ENCODE data around the gene LAP3. TPM values are rescaled to one million over a fixed set of nuclear protein-coding genes. Genes with fewer than 3 reads are reported as not detected.

LAP3 gene
- total and polyA plus RNA-seq, 7 experiments from 2014 or later, result 25.2 to 142 (median 49.6) TPM

DNA sequence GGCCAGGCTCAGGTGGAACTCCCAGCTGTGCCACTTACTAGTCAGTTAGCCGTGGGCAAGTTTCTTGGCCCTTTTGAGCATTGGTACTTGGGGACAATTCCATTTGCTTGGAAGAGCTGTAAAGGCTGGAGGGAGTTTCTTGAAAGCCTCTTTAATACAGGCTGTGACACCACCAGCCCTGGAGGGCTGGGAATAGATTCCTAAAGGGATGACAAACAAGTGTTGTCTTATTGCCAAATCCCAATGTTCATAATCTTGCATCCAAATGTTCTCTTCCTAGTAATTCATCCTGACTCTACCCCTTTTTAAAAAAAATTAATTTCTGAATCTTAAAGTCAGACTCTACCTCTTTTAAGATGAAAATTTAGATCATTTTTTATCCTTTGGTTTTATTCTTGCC is 22.8 kb downstream of the LAP3 start:
- no peaks in the 10 kb centered on the region for H3K27me3 Mint-ChIP-seq
- no peaks in the 10 kb centered on the region for H3K27me3 ChIP-seq (ENCODE audit: control insufficient read depth in 2 of 2, insufficient read depth in 2 of 2, low read length in 2 of 2)
- POLR2A ChIA-PET, result interaction anchor here (1.1 kb wide), 1 partner anchor 54 kb away, joined by 3 read pairs; no protein-coding TSS in a partner anchor
- intact Hi-C loops (cut with micrococcal nuclease), result no loop called here
- H3K4me3 ChIP-seq (ENCODE audit: low read length), result no peak overlapping the region
- H3K4me3 Mint-ChIP-seq, result no peak overlapping the region
- H3K36me3 ChIP-seq (ENCODE audit: control insufficient read depth in 2 of 3, insufficient read depth in 3 of 3, low read length in 3 of 3), result peaks cover 9 to 63% (median 14%) of the 10 kb centered on the region in 3 experiments
- H3K27ac ChIP-seq (ENCODE audit: low read depth, low read length), result no peak overlapping the region
- DNase-seq, result no peak
- H3K36me3 Mint-ChIP-seq, result peaks cover 9 to 47% (median 11%) of the 10 kb centered on the region in 5 donors
- H3K4me1 ChIP-seq (ENCODE audit: control insufficient read depth in 2 of 2, insufficient read depth in 2 of 2, low read length in 2 of 2), result no peaks in the 10 kb centered on the region
- no peaks in the 10 kb centered on the region for H3K9me3 ChIP-seq (ENCODE audit: control insufficient read depth in 2 of 3, low read length in 3 of 3)
- peak overlapping the region in 1 of 9 donors; percentile 86 for H3K27ac Mint-ChIP-seq
- ATAC-seq, result no peak
- H3K9me3 Mint-ChIP-seq, result no peaks in the 10 kb centered on the region
- CTCF ChIA-PET, result interaction anchor here (0.7 to 1.3 kb wide), 3 partner anchors 10 to 37 kb away, joined by 3 to 4 read pairs (median 3); partner anchors contain the start of gene MED28
- H3K4me1 Mint-ChIP-seq, result peaks cover 0 to 7% (median 0%) of the 10 kb centered on the region in 7 donors

DNA sequence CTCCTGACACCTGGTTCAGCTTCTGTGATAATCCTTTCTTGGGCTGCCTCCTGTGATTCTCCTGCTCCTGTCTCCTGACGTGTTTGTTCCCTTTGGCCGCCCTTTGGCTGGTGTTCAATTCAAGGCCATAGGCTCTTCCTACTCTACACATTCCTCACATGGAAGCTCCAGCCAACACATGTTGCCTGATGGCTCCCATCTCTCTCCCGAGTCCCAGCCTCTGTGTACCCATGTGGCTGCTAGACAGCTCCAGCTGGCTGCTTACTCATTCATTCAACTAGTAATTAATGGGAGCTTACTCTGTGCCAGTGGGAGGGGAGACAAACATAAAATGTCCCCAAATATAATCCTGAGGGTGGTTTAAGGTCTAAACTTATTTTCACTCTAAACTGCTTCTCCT is 28.2 kb downstream of the LAP3 start:
- peaks cover 0 to 1% (median 0%) of the 10 kb centered on the region in 11 donors for H3K9me3 Mint-ChIP-seq
- ATAC-seq, result no peak
- ChIA-PET CTCF (no interaction called here), POLR2A (no interaction called here)
- Histone ChIP-seq H3K9me3 (ENCODE audit: control insufficient read depth in 2 of 3, low read length in 3 of 3) (no peaks in the 10 kb centered on the region), H3K4me3 (ENCODE audit: low read length) (no peak overlapping the region), H3K4me1 (ENCODE audit: control insufficient read depth in 2 of 2, insufficient read depth in 2 of 2, low read length in 2 of 2) (no peaks in the 10 kb centered on the region), H3K27me3 (ENCODE audit: control insufficient read depth in 2 of 2, insufficient read depth in 2 of 2, low read length in 2 of 2) (no peaks in the 10 kb centered on the region), H3K27ac (ENCODE audit: low read depth, low read length) (no peak overlapping the region), H3K36me3 (ENCODE audit: control insufficient read depth in 2 of 3, insufficient read depth in 3 of 3, low read length in 3 of 3) (peaks cover 17 to 47% (median 19%) of the 10 kb centered on the region in 3 experiments)
- no peak for DNase-seq
- no peaks in the 10 kb centered on the region for H3K27me3 Mint-ChIP-seq
- H3K4me3 Mint-ChIP-seq, result no peak overlapping the region
- intact Hi-C loops (cut with micrococcal nuclease), result no loop called here
- peak overlapping the region in 5 of 9 donors; percentile 23 to 59 (median 51) for H3K27ac Mint-ChIP-seq
- H3K4me1 Mint-ChIP-seq, result peaks cover 0 to 4% (median 0%) of the 10 kb centered on the region in 7 donors
- peaks cover 6 to 38% (median 16%) of the 10 kb centered on the region in 5 donors for H3K36me3 Mint-ChIP-seq

DNA sequence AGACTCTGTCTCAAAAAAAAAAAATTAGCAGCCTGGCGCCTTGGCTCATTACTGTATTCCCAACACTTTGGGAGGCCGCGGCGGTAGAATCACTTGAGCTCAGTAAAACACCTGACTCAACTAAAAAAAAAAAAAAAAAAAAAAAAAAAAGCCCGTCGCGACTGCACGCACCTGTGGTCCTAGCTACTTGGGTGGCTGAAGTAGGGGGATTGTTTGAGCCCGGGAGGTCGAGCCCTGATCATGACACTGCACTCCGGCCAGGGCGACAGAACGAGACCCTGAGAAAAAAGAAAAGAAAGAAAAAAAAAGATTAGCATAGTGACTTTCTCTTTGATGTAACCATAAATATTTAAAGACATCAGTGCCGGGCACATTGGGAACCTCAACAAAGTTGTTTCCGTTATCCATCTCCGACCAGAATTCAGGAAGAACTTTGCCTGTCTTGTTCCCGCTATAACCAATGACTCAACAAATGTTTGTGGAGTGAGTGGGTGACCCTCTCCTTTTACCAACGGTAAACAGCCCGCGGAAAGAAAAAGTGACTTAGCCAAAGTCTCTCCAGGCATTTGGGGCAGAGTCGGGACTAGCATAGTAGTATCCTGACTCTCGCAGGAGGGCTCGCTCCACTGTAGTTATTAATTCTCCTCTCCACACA is 36.9 kb downstream of the LAP3 start:
- H3K4me3 ChIP-seq (ENCODE audit: low read length), result peak overlapping the region; percentile 100
- peaks cover 0 to 20% (median 0%) of the 10 kb centered on the region in 3 experiments for H3K36me3 ChIP-seq (ENCODE audit: control insufficient read depth in 2 of 3, insufficient read depth in 3 of 3, low read length in 3 of 3)
- peak; percentile 65 for ATAC-seq
- ChIA-PET POLR2A (interaction anchor here (0.6 to 2.5 kb wide), 14 partner anchors 10 to 1004 kb away, joined by 3 to 17 read pairs (median 4); partner anchors contain the start of genes DCAF16, LAP3 and NCAPG), CTCF (interaction anchor here (0.7 to 1.7 kb wide), 4 partner anchors 14 to 195 kb away, joined by 3 to 4 read pairs (median 3); no protein-coding TSS in a partner anchor)
- Mint-ChIP-seq H3K27me3 (no peaks in the 10 kb centered on the region), H3K36me3 (peaks cover 0 to 13% (median 7%) of the 10 kb centered on the region in 5 donors), H3K4me3 (peak overlapping the region; percentile 86 to 100 (median 96)), H3K9me3 (peaks cover 0 to 5% (median 0%) of the 10 kb centered on the region in 11 donors), H3K27ac (peak overlapping the region; percentile 92 to 99 (median 97)), H3K4me1 (peaks cover 16 to 50% (median 37%) of the 10 kb centered on the region in 7 donors)
- peaks cover 19 to 27% of the 10 kb centered on the region in 2 donors for H3K4me1 ChIP-seq (ENCODE audit: control insufficient read depth in 2 of 2, insufficient read depth in 2 of 2, low read length in 2 of 2)
- H3K27me3 ChIP-seq (ENCODE audit: control insufficient read depth in 2 of 2, insufficient read depth in 2 of 2, low read length in 2 of 2), result no peaks in the 10 kb centered on the region
- DNase-seq, result peak in 3 of 9 donors; percentile 17 to 32 (median 25)
- intact Hi-C loops (cut with micrococcal nuclease), result loop anchor here (1.0 to 10.0 kb wide), 11 partner anchors 17 to 1389 kb away; partner anchors contain the start of genes DCAF16 (in 2 of the 2), LAP3 (in 2 of the 2), NCAPG (in 2 of the 2) and QDPR (in 2 of the 2)
- H3K9me3 ChIP-seq (ENCODE audit: control insufficient read depth in 2 of 3, low read length in 3 of 3), result no peaks in the 10 kb centered on the region
- H3K27ac ChIP-seq (ENCODE audit: low read depth, low read length), result peak overlapping the region; percentile 94

DNA sequence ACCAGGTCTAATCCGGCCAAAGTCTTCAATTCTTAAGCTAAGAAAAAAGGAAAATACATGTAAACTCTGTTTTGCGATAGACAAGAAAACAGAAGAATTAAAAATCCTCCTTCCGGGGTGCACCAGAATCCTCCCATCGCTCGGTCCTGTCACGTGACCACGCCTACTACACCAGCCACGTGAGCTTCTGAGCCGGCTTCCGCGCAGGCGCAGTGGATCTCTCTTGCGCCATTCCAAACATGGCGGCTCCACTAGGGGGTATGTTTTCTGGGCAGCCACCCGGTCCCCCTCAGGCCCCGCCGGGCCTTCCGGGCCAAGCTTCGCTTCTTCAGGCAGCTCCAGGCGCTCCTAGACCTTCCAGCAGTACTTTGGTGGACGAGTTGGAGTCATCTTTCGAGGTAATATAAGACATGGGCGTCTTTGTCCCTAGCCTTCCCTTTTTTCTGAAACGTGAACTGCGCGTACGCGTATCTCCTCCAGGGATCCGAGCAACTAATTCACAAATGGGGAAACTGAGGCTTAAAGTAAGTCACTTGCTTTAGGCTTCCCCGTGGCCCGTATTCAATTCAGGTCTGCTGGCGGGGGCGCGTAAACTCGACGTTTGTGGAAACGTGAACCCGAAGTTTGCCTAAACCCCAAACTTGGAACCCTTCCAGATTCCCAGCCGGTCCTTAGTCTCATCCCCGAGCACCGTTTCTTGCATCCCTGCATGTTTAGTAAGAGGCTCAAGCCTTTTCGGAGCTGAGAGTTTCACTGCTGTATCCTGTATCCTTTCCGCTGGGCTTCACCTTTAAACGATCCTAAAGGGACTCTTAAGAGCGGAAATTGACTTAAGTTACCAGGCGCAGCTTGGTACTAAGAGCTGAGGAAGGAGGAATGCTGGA is 37.7 kb downstream of the LAP3 start, which contains the start of gene MED28:
MED28 (plus strand) TSS at position 226 of the 884 bp plus-strand sequence; CDS start at position 240, 14 bp downstream.
- no peaks in the 10 kb centered on the region for H3K27me3 ChIP-seq (ENCODE audit: control insufficient read depth in 2 of 2, insufficient read depth in 2 of 2, low read length in 2 of 2)
- POLR2A ChIA-PET, result interaction anchor here (0.6 to 2.5 kb wide), 13 partner anchors 10 to 587 kb away, joined by 3 to 17 read pairs (median 4); partner anchors contain the start of genes DCAF16, LAP3 and NCAPG
- peak; percentile 91 to 96 (median 94) for DNase-seq

DNA sequence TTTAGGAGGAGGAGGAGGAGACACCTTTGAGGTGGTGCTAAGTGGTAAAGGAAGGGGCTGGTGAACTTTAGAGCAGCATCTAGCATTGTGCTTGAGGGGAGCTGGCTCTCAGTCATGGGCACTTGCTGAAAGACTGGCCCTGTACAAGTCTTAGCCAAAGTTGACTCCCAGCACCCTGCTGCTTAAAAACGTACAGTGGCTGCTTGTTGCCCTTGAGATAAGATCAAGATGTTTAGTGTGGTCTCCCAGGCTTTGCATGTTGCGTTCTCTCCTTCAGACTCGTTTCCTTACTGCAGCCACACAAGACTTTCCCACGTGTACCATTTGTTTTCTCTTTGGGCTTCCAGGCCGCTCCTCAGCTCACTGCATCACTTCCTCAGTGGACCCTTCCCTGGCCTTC is 39.3 kb downstream of the LAP3 start:
- peaks cover 19 to 31% of the 10 kb centered on the region in 2 donors for H3K4me1 ChIP-seq (ENCODE audit: control insufficient read depth in 2 of 2, insufficient read depth in 2 of 2, low read length in 2 of 2)

More for the DNA sequence above, 37.7 kb downstream of the LAP3 start, which contains the start of gene MED28:
- H3K9me3 ChIP-seq (ENCODE audit: control insufficient read depth in 2 of 3, low read length in 3 of 3), result no peaks in the 10 kb centered on the region
- peak within 1 kb of the TSS; percentile 92 to 99 (median 97) for H3K27ac Mint-ChIP-seq
- H3K4me1 Mint-ChIP-seq, result peaks cover 23 to 58% (median 45%) of the 10 kb centered on the region in 7 donors
- peaks cover 0 to 28% (median 0%) of the 10 kb centered on the region in 3 experiments for H3K36me3 ChIP-seq (ENCODE audit: control insufficient read depth in 2 of 3, insufficient read depth in 3 of 3, low read length in 3 of 3)
- intact Hi-C loops (cut with micrococcal nuclease), result loop anchor here (1.0 to 10.0 kb wide), 11 partner anchors 18 to 1390 kb away; partner anchors contain the start of genes DCAF16 (in 2 of the 2), LAP3 (in 2 of the 2), NCAPG (in 2 of the 2) and QDPR (in 2 of the 2)
- peak; percentile 97 for ATAC-seq
- peaks cover 0 to 19% (median 13%) of the 10 kb centered on the region in 5 donors for H3K36me3 Mint-ChIP-seq
- H3K9me3 Mint-ChIP-seq, result peaks cover 0 to 5% (median 0%) of the 10 kb centered on the region in 11 donors
- CTCF ChIA-PET, result interaction anchor here (0.7 to 1.7 kb wide), 3 partner anchors 14 to 191 kb away, joined by 3 to 4 read pairs (median 3); no protein-coding TSS in a partner anchor
- H3K4me3 ChIP-seq (ENCODE audit: low read length), result peak within 1 kb of the TSS; percentile 100
- peak within 1 kb of the TSS; percentile 94 for H3K27ac ChIP-seq (ENCODE audit: low read depth, low read length)
- no peaks in the 10 kb centered on the region for H3K27me3 Mint-ChIP-seq
- H3K4me1 ChIP-seq (ENCODE audit: control insufficient read depth in 2 of 2, insufficient read depth in 2 of 2, low read length in 2 of 2), result peaks cover 19 to 31% of the 10 kb centered on the region in 2 donors
- H3K4me3 Mint-ChIP-seq, result peak within 1 kb of the TSS; percentile 86 to 100 (median 96)

More for the DNA sequence above, 39.3 kb downstream of the LAP3 start:
- Histone ChIP-seq H3K27me3 (ENCODE audit: control insufficient read depth in 2 of 2, insufficient read depth in 2 of 2, low read length in 2 of 2) (no peaks in the 10 kb centered on the region), H3K36me3 (ENCODE audit: control insufficient read depth in 2 of 3, insufficient read depth in 3 of 3, low read length in 3 of 3) (peaks cover 0 to 42% (median under 1%) of the 10 kb centered on the region in 3 experiments), H3K9me3 (ENCODE audit: control insufficient read depth in 2 of 3, low read length in 3 of 3) (no peaks in the 10 kb centered on the region), H3K27ac (ENCODE audit: low read depth, low read length) (no peak overlapping the region), H3K4me3 (ENCODE audit: low read length) (peak overlapping the region; percentile 16)
- Mint-ChIP-seq H3K4me1 (peaks cover 23 to 63% (median 51%) of the 10 kb centered on the region in 7 donors), H3K9me3 (peaks cover 0 to 5% (median 0%) of the 10 kb centered on the region in 11 donors), H3K4me3 (peak overlapping the region; percentile 63 to 95 (median 84)), H3K27me3 (no peaks in the 10 kb centered on the region), H3K36me3 (peaks cover 0 to 28% (median 19%) of the 10 kb centered on the region in 5 donors), H3K27ac (peak overlapping the region in 8 of 9 donors; percentile 32 to 93 (median 71))
- intact Hi-C loops (cut with micrococcal nuclease), result loop anchor here in 1 of 2 donors (10.0 kb wide), 1 partner anchor 1391 kb away; the partner anchor contains the start of gene TAPT1
- ChIA-PET CTCF (no interaction called here), POLR2A (interaction anchor here (1.2 kb wide), 1 partner anchor 192 kb away, joined by 3 read pairs; no protein-coding TSS in a partner anchor)
- no peak for ATAC-seq
- DNase-seq, result no peak
